Parathyroid adenoma (tissue), 2 donors: ENCODE results near the gene C1orf105.
A peak's percentile ranks its signal among the peaks of the same experiment; 100 is the strongest.

Experiments used
- H2AFZ ChIP-seq: fragments of 300-600 bp; sonication (generic); one replicate; pipeline ENCODE4 v1.7.0; 2017; ENCODE audit warnings: antibody characterized with exemption, mild to moderate bottlenecking
- H3K27ac ChIP-seq: fragments of 300-600 bp; sonication (generic); one replicate; pipeline ENCODE4 v1.7.0; 2017
- H3K27me3 ChIP-seq: fragments of 300-600 bp; sonication (generic); one replicate; pipeline ENCODE4 v1.7.0; 2017; ENCODE audit warnings: low read length; ENCODE audit not compliant: control insufficient read depth, insufficient read depth
- H3K36me3 ChIP-seq: fragments of 300-600 bp; sonication (generic); one replicate; pipeline ENCODE4 v1.7.0; 2017; ENCODE audit warnings: low read length; ENCODE audit not compliant: control insufficient read depth, insufficient read depth
- H3K4me1 ChIP-seq: fragments of 300-600 bp; sonication (generic); one replicate; pipeline ENCODE4 v1.7.0; 2017; ENCODE audit warnings: control low read depth
- H3K4me2 ChIP-seq: fragments of 300-600 bp; sonication (generic); one replicate; pipeline ENCODE4 v1.7.0; 2017; ENCODE audit warnings: low read length
- H3K4me3 ChIP-seq: fragments of 300-600 bp; sonication (generic); one replicate; pipeline ENCODE4 v1.7.0; 2017; ENCODE audit warnings: low read depth, low read length
- H3K79me2 ChIP-seq: fragments of 300-600 bp; sonication (generic); one replicate; pipeline ENCODE4 v1.7.0; 2017; ENCODE audit warnings: control low read depth
- H3K9ac ChIP-seq: fragments of 300-600 bp; sonication (generic); one replicate; pipeline ENCODE4 v1.7.0; 2017; ENCODE audit warnings: mild to moderate bottlenecking
- H3K9me3 ChIP-seq: fragments of 300-600 bp; sonication (generic); one replicate; pipeline ENCODE4 v1.7.0; 2017; ENCODE audit warnings: low read length; ENCODE audit not compliant: control insufficient read depth
- TF ChIP-seq, protein P1 (sequence below): fragments of 300-600 bp; sonication (generic); IDR thresholded peaks from one replicate; pipeline ENCODE4 v1.7.0; 2017; ENCODE audit warnings: antibody characterized with exemption, mild to moderate bottlenecking
- donor health status: primary hyperparathyroidism.

Gene C1orf105

DNA sequence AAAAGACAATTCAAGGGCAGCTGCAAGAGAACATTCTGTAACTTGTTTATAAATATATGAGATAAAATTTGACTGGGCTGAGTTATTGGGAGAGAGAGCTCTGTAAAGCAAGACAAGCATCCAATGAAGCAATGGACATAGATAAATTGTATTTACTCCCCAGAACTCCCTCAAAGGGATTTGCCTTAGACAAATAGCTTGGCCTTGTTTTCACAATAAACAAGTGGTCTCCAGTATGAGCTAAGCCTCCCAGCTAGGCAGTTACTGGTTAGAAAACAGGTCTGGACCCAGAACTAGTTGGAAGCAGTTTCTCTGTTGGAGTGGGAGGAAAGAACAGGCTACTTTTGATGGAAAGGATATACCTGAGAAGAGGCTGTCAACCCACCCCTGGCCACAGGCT, 87.3 kb downstream of the C1orf105 start:
- Histone ChIP-seq H3K27me3 (no peaks in the 10 kb centered on the region), H3K4me3 (no peak overlapping the region), H2AFZ (peak overlapping the region; percentile 63), H3K9me3 (no peaks in the 10 kb centered on the region), H3K79me2 (no peaks in the 10 kb centered on the region), H3K4me2 (no peak overlapping the region), H3K9ac (no peak overlapping the region), H3K4me1 (peaks cover 12% of the 10 kb centered on the region), H3K27ac (peak overlapping the region; percentile 64), H3K36me3 (no peaks in the 10 kb centered on the region)
- TF ChIP-seq, protein P1, sequence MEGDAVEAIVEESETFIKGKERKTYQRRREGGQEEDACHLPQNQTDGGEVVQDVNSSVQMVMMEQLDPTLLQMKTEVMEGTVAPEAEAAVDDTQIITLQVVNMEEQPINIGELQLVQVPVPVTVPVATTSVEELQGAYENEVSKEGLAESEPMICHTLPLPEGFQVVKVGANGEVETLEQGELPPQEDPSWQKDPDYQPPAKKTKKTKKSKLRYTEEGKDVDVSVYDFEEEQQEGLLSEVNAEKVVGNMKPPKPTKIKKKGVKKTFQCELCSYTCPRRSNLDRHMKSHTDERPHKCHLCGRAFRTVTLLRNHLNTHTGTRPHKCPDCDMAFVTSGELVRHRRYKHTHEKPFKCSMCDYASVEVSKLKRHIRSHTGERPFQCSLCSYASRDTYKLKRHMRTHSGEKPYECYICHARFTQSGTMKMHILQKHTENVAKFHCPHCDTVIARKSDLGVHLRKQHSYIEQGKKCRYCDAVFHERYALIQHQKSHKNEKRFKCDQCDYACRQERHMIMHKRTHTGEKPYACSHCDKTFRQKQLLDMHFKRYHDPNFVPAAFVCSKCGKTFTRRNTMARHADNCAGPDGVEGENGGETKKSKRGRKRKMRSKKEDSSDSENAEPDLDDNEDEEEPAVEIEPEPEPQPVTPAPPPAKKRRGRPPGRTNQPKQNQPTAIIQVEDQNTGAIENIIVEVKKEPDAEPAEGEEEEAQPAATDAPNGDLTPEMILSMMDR: no peak

DNA sequence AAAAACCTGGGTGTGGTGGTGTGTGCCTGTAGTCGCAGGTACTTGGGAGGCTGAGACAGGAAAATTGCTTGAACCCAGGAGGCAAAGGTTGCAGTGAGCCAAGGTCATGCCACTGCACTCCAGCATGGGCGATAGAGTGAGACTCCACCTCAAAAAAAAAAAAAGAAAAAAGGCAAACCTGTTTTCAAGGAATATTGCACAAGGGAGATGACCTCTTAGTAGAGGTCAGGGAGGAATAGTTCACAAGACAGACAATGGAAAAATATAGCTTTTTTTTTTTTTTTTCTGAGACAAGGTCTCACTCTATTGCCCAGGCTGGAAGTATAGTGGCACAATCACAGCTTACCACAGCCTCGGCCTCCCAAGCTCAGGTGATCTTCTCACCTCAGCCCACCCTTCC, 90.0 kb downstream of the C1orf105 start:
- TF ChIP-seq, protein P1: no peak
- Histone ChIP-seq H3K4me3 (no peak overlapping the region), H3K27ac (no peak overlapping the region), H3K36me3 (no peaks in the 10 kb centered on the region), H3K9me3 (no peaks in the 10 kb centered on the region), H3K4me2 (no peak overlapping the region), H3K9ac (no peak overlapping the region), H3K79me2 (no peaks in the 10 kb centered on the region), H2AFZ (no peak overlapping the region), H3K27me3 (no peaks in the 10 kb centered on the region), H3K4me1 (peaks cover 17% of the 10 kb centered on the region)

DNA sequence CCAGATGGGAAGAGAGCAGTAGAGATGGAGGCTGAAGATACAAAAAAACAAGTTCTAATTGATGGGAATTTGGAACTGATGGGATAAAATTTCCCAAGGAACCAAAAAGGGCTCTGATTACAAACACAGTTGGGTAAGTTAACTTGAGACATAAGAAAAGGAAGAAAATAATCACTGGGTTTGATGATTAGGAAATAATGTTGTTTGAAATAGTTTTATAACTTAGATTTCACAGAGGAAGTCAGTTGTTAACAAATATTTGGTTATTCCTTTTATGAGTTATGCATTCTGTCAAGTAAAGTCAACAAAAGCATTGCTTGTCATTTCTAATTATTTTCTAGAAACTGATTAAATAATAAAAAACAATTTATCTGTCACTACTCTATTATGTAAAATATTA, 92.1 kb downstream of the C1orf105 start:
- H2AFZ ChIP-seq: peak overlapping the region; percentile 20
- peak overlapping the region; percentile 84 for H3K27ac ChIP-seq
- H3K79me2 ChIP-seq: no peaks in the 10 kb centered on the region
- no peak overlapping the region for H3K4me3 ChIP-seq
- H3K9ac ChIP-seq: no peak overlapping the region
- TF ChIP-seq, protein P1: no peak
- no peaks in the 10 kb centered on the region for H3K36me3 ChIP-seq
- H3K4me1 ChIP-seq: peaks cover 17% of the 10 kb centered on the region
- no peaks in the 10 kb centered on the region for H3K9me3 ChIP-seq
- no peaks in the 10 kb centered on the region for H3K27me3 ChIP-seq
- H3K4me2 ChIP-seq: no peak overlapping the region

DNA sequence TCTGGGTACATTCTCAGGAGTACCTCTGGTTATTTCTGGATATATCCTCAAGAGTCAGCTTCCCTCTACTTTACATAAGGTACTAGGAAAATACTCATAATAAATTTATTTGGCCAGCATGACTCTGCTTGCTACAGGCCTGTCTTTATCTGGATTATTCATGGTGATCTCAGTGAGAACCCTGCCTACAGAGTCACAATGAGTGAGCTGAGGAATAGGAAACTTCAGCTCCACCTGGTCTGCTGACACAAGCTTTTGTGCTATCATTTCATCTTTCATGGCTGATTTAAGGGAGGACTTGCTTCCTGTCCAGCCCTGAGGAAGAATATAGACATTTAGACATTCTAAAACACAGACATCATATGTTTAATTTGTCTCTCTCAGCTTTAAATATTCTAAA, 93.0 kb downstream of the C1orf105 start:
- H3K79me2 ChIP-seq: no peaks in the 10 kb centered on the region
- TF ChIP-seq, protein P1: no peak
- peak overlapping the region; percentile 28 for H3K4me3 ChIP-seq
- H3K4me2 ChIP-seq: peak overlapping the region; percentile 67
- H3K27ac ChIP-seq: peak overlapping the region; percentile 84
- H3K9me3 ChIP-seq: no peaks in the 10 kb centered on the region
- no peaks in the 10 kb centered on the region for H3K36me3 ChIP-seq
- H3K9ac ChIP-seq: no peak overlapping the region
- no peak overlapping the region for H2AFZ ChIP-seq
- peaks cover 11% of the 10 kb centered on the region for H3K4me1 ChIP-seq
- H3K27me3 ChIP-seq: no peaks in the 10 kb centered on the region

DNA sequence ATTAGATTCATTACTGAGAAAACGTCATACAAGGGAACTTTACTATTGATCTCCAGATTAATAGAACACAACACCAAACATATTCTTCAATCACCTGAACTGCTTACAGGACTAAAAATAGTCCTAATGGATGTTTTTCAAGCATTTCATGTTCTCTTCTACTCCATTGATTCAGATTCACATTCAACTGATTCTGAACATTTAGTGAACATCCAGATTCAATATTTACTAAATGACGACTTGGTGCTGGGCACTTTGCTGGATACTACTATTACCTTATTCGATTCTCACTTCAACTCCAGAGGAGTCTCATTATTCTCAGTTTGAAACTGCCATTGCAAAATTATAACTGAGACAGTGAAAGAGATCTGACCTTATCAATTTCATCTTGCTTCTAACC, 93.6 kb downstream of the C1orf105 start:
- Histone ChIP-seq H3K9ac (no peak overlapping the region), H3K27ac (peak overlapping the region; percentile 84), H3K4me3 (peak overlapping the region; percentile 28), H3K4me1 (peaks cover 11% of the 10 kb centered on the region), H3K36me3 (no peaks in the 10 kb centered on the region), H3K4me2 (peak overlapping the region; percentile 67), H2AFZ (peak overlapping the region; percentile 46), H3K79me2 (no peaks in the 10 kb centered on the region), H3K27me3 (no peaks in the 10 kb centered on the region), H3K9me3 (no peaks in the 10 kb centered on the region)
- TF ChIP-seq, protein P1: no peak
